OCI-LY7 (cell line): Measurements from ENCODE around the gene HLCS.

Experiments used
- EZH2phosphoT487 ChIP-seq: fragments of 200-600 bp; sonication (generic); IDR thresholded peaks from 2 replicates; pipeline ENCODE4 v1.6.1; 2018; ENCODE audit warnings: low read depth, borderline replicate concordance, mild to moderate bottlenecking, mixed run types, antibody characterized with exemption, low read length, moderate library complexity, mixed read lengths
- TF ChIP-seq, protein P1 (sequence below): fragments of 200-600 bp; sonication (generic); conservative IDR thresholded peaks from 2 replicates; pipeline ENCODE4 v1.5.1; 2014; ENCODE audit warnings: mild to moderate bottlenecking, antibody characterized with exemption, low read length, moderate library complexity, mixed read lengths

DNA sequence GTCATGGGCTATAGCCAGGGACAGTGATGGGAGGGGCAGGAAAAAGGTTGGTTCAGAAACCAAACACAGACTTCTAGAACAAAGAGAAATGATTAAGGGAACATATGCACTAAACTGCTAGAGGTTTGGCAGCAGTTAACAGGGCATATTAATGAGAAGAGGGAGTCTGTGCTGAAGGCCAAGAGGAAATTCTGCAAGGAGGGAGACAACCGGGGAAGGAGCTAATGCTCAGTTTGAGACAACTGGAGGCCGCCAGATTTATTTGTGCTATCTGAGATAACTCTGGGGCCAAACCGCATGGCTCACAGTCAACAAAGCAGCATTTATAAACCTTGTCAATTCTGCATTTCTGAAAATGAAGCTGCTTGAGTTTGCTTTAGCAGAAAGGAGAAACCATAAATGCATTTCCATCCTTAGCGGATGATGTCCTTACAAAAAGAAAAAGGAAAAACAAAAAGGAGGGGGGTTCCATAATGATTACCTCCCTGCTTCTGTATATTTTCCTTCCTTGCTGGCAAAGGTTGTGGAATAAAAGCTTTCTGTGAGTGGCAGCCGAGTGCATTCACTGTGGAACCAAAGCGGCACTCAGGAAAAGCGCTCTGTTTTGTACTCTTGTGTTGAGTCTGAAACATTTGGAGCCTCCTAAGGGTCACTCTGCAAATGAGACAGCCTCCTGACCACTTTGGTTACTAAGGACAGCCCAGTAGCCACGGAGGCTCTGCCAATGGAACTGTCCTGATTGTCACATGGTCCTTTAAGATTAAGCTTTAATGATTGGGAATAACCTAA is 197.2 kb downstream of the HLCS start:
- TF ChIP-seq, protein P1, sequence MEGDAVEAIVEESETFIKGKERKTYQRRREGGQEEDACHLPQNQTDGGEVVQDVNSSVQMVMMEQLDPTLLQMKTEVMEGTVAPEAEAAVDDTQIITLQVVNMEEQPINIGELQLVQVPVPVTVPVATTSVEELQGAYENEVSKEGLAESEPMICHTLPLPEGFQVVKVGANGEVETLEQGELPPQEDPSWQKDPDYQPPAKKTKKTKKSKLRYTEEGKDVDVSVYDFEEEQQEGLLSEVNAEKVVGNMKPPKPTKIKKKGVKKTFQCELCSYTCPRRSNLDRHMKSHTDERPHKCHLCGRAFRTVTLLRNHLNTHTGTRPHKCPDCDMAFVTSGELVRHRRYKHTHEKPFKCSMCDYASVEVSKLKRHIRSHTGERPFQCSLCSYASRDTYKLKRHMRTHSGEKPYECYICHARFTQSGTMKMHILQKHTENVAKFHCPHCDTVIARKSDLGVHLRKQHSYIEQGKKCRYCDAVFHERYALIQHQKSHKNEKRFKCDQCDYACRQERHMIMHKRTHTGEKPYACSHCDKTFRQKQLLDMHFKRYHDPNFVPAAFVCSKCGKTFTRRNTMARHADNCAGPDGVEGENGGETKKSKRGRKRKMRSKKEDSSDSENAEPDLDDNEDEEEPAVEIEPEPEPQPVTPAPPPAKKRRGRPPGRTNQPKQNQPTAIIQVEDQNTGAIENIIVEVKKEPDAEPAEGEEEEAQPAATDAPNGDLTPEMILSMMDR = no peak
- TF ChIP-seq EZH2phosphoT487 = no peak
